ENCODE results near the gene SCRN2. TPM values are rescaled to one million over a fixed set of nuclear protein-coding genes. Genes with fewer than 3 reads are reported as not detected.

Gene SCRN2
- total and polyA plus RNA-seq, 2 of the 8 experiments (the other 6 are each of a cell fraction or from before 2014, with no cell fraction given) = 24.4 to 42.3 TPM

DNA sequence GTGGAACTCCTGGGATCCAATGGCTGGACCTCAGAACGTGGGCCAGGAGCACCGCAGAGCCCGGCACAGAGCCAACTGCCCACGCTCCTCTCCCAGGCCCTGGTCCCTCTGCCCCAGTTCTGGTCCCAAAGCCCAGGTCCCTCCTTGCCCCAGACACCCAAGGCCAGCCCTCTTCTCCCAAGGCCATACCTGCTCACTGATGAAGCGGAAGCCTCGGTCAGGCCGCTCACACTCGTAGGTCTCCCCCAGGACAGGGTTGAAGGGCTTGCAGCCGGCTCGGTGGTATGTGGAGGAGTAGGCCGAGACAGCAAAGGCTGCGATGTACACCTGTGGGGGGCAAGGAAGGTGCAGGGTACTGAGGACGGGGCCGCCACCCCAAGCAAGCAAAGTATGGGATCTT, 28.0 kb downstream of the SCRN2 start:
- no peak overlapping the region for H2AFZ ChIP-seq (ENCODE audit: low read length)
- H3K9ac ChIP-seq (replicated peaks in 1 of 4; ENCODE audit: extremely low read depth in 1 of 4, low read depth in 3 of 4, low read length in 3 of 4) = no peak overlapping the region
- no peak overlapping the region for H3K23ac ChIP-seq (ENCODE audit: insufficient read length)
- H2BK120ac ChIP-seq (replicated peaks; ENCODE audit: low read depth, low read length) = no peak overlapping the region
- TF ChIP-seq EP300 (IDR thresholded peaks at IDR 0.05; ENCODE audit: borderline replicate concordance in 1 of 2, low read depth in 2 of 2, low read length in 2 of 2) = no peak
- TF ChIP-seq, protein P1, sequence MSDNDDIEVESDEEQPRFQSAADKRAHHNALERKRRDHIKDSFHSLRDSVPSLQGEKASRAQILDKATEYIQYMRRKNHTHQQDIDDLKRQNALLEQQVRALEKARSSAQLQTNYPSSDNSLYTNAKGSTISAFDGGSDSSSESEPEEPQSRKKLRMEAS (IDR thresholded peaks at IDR 0.05) = no peak
- no peak for TF ChIP-seq SP2 (IDR thresholded peaks at IDR 0.05; ENCODE audit: low read length)
- TF ChIP-seq, protein P2, sequence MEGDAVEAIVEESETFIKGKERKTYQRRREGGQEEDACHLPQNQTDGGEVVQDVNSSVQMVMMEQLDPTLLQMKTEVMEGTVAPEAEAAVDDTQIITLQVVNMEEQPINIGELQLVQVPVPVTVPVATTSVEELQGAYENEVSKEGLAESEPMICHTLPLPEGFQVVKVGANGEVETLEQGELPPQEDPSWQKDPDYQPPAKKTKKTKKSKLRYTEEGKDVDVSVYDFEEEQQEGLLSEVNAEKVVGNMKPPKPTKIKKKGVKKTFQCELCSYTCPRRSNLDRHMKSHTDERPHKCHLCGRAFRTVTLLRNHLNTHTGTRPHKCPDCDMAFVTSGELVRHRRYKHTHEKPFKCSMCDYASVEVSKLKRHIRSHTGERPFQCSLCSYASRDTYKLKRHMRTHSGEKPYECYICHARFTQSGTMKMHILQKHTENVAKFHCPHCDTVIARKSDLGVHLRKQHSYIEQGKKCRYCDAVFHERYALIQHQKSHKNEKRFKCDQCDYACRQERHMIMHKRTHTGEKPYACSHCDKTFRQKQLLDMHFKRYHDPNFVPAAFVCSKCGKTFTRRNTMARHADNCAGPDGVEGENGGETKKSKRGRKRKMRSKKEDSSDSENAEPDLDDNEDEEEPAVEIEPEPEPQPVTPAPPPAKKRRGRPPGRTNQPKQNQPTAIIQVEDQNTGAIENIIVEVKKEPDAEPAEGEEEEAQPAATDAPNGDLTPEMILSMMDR (IDR thresholded peaks at IDR 0.05; ENCODE audit: control extremely low read depth in 1 of 3, insufficient read depth in 1 of 3, low read depth in 1 of 3, low read length in 3 of 3) = no peak
- no peak for TF ChIP-seq RBBP5 (IDR thresholded peaks at IDR 0.05; ENCODE audit: borderline replicate concordance, low read depth, low read length)
- no peak for FAIRE-seq
- H3K23me2 ChIP-seq (ENCODE audit: low read depth, low read length) = no peaks in the 10 kb centered on the region
- no peak for DNase-seq (ENCODE audit: low read depth in 1 of 2, low spot score in 2 of 2)
- no peak overlapping the region for H3K4me2 ChIP-seq (ENCODE audit: insufficient read depth in 1 of 2, low read depth in 2 of 2, low read length in 2 of 2)
- H3K9me3 ChIP-seq (ENCODE audit: insufficient read depth in 2 of 2, low read depth in 1 of 2, low read length in 1 of 2) = no peaks in the 10 kb centered on the region
- H2AK5ac ChIP-seq (ENCODE audit: low read depth, low read length) = no peak overlapping the region
- H3K79me2 ChIP-seq (ENCODE audit: control insufficient read depth in 1 of 2, insufficient read depth in 2 of 2, low read length in 2 of 2) = no peaks in the 10 kb centered on the region
- no peak overlapping the region for H2BK20ac ChIP-seq (ENCODE audit: low read length)
- H3K4me3 ChIP-seq (ENCODE audit: extremely low read depth in 1 of 4, insufficient read depth in 2 of 4, low read depth in 3 of 4, low read length in 4 of 4) = no peak overlapping the region
- H3K56ac ChIP-seq (replicated peaks; ENCODE audit: insufficient read length, low read depth, low read length) = no peak overlapping the region
- H3K4ac ChIP-seq (replicated peaks; ENCODE audit: insufficient read length, low read depth, low read length) = no peak overlapping the region
- no peak overlapping the region for H2BK5ac ChIP-seq (ENCODE audit: low read depth, low read length)
- 89% methylated on average over 14 of the region's 14 CpGs; no CpG with 5 or more reads in 1 of the 2 experiments for WGBS, 2 experiments (ENCODE audit: extremely low coverage in 1 of 2, insufficient coverage in 1 of 2, insufficient read length in 1 of 2, insufficient replicate concordance in 2 of 2, low coverage in 1 of 2, low lambda C conversion rate in 2 of 2, missing lambda C conversion rate in 1 of 2)
- no peak overlapping the region for H3K18ac ChIP-seq (ENCODE audit: extremely low read depth, low read length)
- H3K79me1 ChIP-seq (ENCODE audit: low read depth, low read length) = no peaks in the 10 kb centered on the region; the same call in none of the 2 replicates
- H3K27me3 ChIP-seq (replicated peaks in 1 of 4; ENCODE audit: control insufficient read depth in 3 of 4, extremely low read depth in 1 of 4, insufficient read depth in 3 of 4, low read length in 3 of 4) = no peaks in the 10 kb centered on the region
- POLR2A ChIA-PET (ENCODE audit: partially characterized antibody) = no interaction called here
- H4K91ac ChIP-seq (replicated peaks; ENCODE audit: insufficient read length, low read length) = no peak overlapping the region
- no peak overlapping the region for H4K8ac ChIP-seq (ENCODE audit: extremely low read depth, insufficient read depth, low read length)
- peaks cover 0 to 3% of the 10 kb centered on the region in 2 experiments for H4K20me1 ChIP-seq (replicated peaks in 1 of 2; ENCODE audit: control insufficient read depth in 1 of 2, insufficient read depth in 2 of 2, low read length in 2 of 2)
- H2BK15ac ChIP-seq (ENCODE audit: low read length) = no peak overlapping the region
- no peak overlapping the region for H3K27ac ChIP-seq (ENCODE audit: low read depth, low read length)
- CTCF ChIA-PET (ENCODE audit: partially characterized antibody) = interaction anchor here (1.4 to 1.8 kb wide), 2 partner anchors 9 to 71 kb away, joined by 3 to 5 read pairs; partner anchors contain the start of gene OSBPL7
- peaks cover 0 to 2% (median 0%) of the 10 kb centered on the region in 4 experiments; a peak in 1 of 8 replicates for H3K36me3 ChIP-seq (ENCODE audit: control insufficient read depth in 2 of 4, insufficient read depth in 4 of 4, low read length in 3 of 4)
- no peak overlapping the region for H4K5ac ChIP-seq (ENCODE audit: insufficient read length, low read depth, low read length)
- no peaks in the 10 kb centered on the region; a peak in 1 of 7 replicates for H3K4me1 ChIP-seq (replicated peaks in 1 of 4; ENCODE audit: control insufficient read depth in 3 of 4, insufficient read depth in 4 of 4, low read length in 3 of 4)
- no peak overlapping the region for H3K14ac ChIP-seq (ENCODE audit: insufficient read length)
- H2BK12ac ChIP-seq (ENCODE audit: low read depth, low read length) = no peak overlapping the region

All from H1 (cell line).